Measurements from ENCODE around the gene FIS1. TPM values are rescaled to one million over a fixed set of nuclear protein-coding genes. Genes with fewer than 3 reads are reported as not detected.

FIS1 gene
- total RNA-seq, 1 experiment from 2014 or later: 200 TPM

DNA sequence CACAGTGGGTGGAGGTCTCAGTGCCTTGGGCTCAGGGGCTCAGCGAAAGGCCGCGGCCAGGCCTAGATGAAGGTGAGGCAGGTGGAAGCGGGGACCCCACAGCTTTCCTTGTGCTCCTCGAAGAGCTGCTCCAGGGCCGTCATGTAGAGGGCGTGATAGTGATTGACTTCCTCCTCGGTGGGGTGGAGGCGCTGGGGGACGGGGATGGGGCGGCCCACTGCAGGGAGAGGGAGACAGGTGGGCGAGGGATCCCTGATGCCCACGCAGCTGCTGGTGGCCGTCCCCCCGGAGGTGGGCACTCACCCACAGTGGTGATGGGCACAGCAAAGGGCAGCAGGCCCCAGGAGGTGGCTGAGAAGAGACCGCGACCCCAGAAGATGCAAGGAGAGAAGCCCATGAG is 49.0 kb downstream of the FIS1 start:
- H3K4me2 ChIP-seq: no peak overlapping the region

More for the DNA sequence above, 49.0 kb downstream of the FIS1 start:
- Histone ChIP-seq H3K4me3 (no peak overlapping the region), H3K27me3 (ENCODE audit: insufficient read depth, low read depth) (no peaks in the 10 kb centered on the region), H3K4me1 (replicated peaks; ENCODE audit: insufficient read depth) (no peaks in the 10 kb centered on the region), H4K20me1 (ENCODE audit: insufficient read depth) (no peaks in the 10 kb centered on the region), H3K9me2 (ENCODE audit: insufficient read depth) (no peaks in the 10 kb centered on the region), H3K27ac (no peak overlapping the region), H3K9me3 (ENCODE audit: insufficient read depth, low read depth) (no peaks in the 10 kb centered on the region), H3F3A (ENCODE audit: insufficient read depth, low read depth) (no peaks in the 10 kb centered on the region), H3K79me2 (ENCODE audit: low read depth) (no peaks in the 10 kb centered on the region), H2AFZ (no peak overlapping the region), H3K36me3 (ENCODE audit: low read depth) (no peaks in the 10 kb centered on the region)
- TF ChIP-seq, protein P1, sequence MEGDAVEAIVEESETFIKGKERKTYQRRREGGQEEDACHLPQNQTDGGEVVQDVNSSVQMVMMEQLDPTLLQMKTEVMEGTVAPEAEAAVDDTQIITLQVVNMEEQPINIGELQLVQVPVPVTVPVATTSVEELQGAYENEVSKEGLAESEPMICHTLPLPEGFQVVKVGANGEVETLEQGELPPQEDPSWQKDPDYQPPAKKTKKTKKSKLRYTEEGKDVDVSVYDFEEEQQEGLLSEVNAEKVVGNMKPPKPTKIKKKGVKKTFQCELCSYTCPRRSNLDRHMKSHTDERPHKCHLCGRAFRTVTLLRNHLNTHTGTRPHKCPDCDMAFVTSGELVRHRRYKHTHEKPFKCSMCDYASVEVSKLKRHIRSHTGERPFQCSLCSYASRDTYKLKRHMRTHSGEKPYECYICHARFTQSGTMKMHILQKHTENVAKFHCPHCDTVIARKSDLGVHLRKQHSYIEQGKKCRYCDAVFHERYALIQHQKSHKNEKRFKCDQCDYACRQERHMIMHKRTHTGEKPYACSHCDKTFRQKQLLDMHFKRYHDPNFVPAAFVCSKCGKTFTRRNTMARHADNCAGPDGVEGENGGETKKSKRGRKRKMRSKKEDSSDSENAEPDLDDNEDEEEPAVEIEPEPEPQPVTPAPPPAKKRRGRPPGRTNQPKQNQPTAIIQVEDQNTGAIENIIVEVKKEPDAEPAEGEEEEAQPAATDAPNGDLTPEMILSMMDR (conservative IDR thresholded peaks at IDR 0.05): no peak
- TF ChIP-seq EZH2 (IDR thresholded peaks at IDR 0.05; ENCODE audit: low read depth): no peak
- ChIA-PET CTCF (no interaction called here), POLR2A (ENCODE audit: unreplicated experiment) (no interaction called here)
- intact Hi-C loops (cut with micrococcal nuclease; ENCODE audit: unreplicated experiment): no loop called here
- no TSS peak for BruUV-seq (replicated peaks)
- DNase-seq: no peak

Other genes with a start within 250 kb of the FIS1 start
- not detected in 2 replicates for gene MUC17, start 225.0 kb downstream of the FIS1 start, total RNA-seq (2021)
- 72.3 and 81.6 TPM in 2 replicates for gene TRIM56, start 159.6 kb downstream of the FIS1 start, total RNA-seq (2021)
- 36.2 and 45.8 TPM in 2 replicates for gene SERPINE1, start 118.0 kb downstream of the FIS1 start, total RNA-seq (2021)
- 227 and 308 TPM in 2 replicates for gene AP1S1, start 90.6 kb downstream of the FIS1 start, total RNA-seq (2021)
- gene VGF, start 79.5 kb downstream of the FIS1 start, total RNA-seq (2021): 2.1 and 2.3 TPM in 2 replicates
- not detected in 2 replicates for gene NAT16, start 64.8 kb downstream of the FIS1 start, total RNA-seq (2021)
- not detected in 2 replicates for gene MOGAT3, start 44.0 kb downstream of the FIS1 start, total RNA-seq (2021)
- gene PLOD3, start 27.5 kb downstream of the FIS1 start, total RNA-seq (2021): 93.2 and 105 TPM in 2 replicates
- gene ZNHIT1, start 26.9 kb downstream of the FIS1 start, total RNA-seq (2021): 105 and 110 TPM in 2 replicates
- 16.0 and 17.2 TPM in 2 replicates for gene CLDN15, start 7.3 kb downstream of the FIS1 start, total RNA-seq (2021)
- gene IFT22, start 76.7 kb upstream of the FIS1 start, total RNA-seq (2021): 47.6 and 53.0 TPM in 2 replicates
- gene COL26A1, start 117.8 kb upstream of the FIS1 start, total RNA-seq (2021): 0.20 and 0.38 TPM in 2 replicates

All from PC-9 (cell line).